ENCODE measurements around the gene EFCAB6.

The EFCAB6 gene

DNA sequence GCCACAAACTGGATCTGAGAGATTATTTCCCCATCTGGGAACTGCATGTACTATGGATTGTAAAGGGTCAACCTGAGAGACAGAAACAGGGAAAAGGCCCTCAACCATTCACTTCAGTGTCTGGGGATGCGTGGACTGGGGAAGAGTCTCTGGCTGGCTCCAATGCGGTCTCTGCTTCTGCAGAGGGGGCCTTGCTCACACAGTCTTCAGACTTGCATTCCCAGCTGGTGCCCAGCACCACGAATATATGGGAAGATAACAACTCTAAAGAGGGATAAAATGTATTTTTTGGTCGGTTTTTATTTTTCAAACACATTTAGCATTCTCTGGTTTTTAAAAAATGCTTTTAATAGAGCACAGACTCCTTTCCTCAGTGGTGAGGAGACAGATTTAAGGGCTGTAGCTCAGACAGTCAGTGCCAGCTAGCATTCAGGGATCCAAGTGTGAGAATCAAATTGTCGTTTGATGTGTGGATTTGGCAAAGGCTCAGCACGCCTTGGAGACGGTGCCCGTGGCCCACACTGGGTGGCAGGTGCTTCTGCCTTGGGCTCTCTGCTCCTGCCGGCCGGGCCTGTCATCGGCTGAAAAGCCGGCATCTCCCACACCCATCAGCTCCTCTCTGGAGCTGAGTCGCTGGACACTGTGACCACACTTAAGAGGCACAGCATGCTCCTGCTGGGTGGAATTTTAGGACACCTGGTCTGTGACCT lies 8.0 kb upstream of the EFCAB6 start:
- no peak for FAIRE-seq
- DNase-seq (ENCODE audit: extremely low spot score, insufficient read length, low read depth), result no peak

DNA sequence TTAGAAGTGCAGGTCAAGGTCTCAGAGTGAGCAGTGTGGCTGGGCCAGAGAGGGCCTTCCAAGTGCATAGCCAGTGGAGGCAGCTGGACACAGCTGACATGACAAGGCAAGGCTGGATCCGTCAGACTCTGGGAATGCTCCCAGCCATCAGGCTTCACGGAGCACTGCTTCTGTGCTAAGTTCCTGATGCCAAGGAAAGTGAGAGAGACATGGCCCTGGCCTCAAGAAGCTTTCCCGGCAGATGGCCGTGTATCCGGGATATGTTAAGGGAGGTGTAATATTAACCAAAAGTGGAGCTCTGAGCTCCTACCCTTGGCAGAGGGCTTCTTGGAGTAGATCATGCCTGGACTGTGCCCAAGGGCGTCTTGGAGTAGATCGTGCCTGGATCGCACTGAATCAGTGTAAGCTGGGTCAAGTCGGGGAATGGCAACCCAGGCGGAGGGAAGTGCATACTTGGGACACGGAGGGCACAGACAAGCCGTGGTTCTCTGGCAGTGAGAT lies 7.4 kb upstream of the EFCAB6 start:
- FAIRE-seq (no peak), DNase-seq (ENCODE audit: extremely low spot score, insufficient read length, low read depth) (no peak)

DNA sequence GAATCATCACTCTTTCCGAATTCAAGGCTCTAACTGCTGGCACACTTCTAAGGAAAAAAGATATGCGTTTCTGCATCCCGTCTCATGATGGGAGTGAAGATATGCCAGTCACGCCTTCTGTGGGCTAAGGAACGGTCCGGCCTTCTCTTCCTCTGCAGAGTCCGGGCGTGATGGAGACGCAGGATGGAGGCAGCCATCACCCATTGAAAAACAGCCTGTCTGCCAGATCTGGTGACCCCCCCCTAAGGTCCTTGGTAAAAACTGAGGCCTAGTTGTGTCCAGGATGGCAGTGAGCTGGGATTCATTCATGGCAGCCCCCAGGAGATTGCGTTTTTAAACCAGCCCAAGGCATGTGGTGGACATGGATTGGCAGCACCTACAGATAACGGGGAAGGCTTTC lies 6.9 kb upstream of the EFCAB6 start:
- FAIRE-seq (no peak), DNase-seq (ENCODE audit: extremely low spot score, insufficient read length, low read depth) (no peak)

DNA sequence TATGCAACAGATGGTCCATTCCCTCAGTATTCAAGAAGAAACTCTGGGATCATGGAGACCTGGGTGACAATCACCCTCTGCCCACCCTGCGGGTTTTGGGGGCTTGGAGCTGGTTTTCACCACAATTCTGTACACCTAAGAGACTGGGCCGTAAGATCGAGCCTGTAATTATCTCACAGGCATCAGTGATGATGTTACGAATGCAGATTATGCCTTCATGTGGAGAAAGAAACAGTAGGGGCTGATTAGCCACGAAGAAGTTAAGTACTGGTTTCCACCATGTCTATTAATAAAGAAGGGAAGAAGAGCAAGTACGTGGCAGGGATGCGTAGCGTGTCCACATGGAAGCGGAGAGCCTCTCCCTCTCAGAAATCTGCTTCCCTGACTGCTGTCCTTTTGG lies 5.3 kb upstream of the EFCAB6 start:
- no peak for DNase-seq (ENCODE audit: extremely low spot score, insufficient read length, low read depth)
- FAIRE-seq, result no peak

DNA sequence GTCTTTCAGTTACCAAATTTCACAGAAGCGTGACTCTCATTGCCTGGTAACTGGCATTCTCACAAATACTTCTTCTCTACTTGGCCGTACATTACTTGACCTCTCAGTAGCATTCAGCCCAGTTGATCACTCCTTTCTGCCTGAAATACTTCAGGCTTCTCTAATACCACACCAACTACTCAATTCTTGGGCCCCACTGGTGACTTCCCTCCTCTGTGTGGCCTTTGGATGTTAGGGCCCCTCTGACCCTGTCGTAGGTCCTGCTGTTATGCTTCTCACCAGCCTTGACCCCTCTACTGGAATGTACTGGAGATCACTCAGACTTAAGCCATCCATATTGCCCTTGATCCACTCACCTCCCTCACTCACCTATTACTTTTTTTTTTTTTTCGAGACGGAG lies 2.2 kb upstream of the EFCAB6 start:
- FAIRE-seq, result no peak
- no peak for DNase-seq (ENCODE audit: extremely low spot score, insufficient read length, low read depth)

DNA sequence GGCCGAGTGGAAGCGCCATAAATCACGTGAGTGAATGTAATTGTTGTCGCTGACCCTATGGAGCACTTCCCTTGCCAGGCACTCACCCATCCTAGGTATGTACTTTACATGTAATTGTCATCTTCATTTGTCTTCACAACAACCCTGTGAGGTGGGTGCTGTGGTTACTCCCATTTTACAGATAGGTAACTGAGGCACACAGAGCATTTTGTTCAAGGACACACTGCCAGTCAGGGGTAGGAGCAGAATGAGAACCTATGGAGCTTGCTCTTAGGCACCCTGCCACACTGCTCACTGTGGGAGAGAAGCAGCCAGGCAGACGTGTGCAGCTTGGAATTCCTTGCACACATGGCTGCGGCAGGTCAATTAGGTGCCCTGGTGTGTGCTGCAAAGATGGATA lies 785 bp upstream of the EFCAB6 start:
- FAIRE-seq (peak; percentile 67), DNase-seq (ENCODE audit: extremely low spot score, insufficient read length, low read depth) (no peak)

DNA sequence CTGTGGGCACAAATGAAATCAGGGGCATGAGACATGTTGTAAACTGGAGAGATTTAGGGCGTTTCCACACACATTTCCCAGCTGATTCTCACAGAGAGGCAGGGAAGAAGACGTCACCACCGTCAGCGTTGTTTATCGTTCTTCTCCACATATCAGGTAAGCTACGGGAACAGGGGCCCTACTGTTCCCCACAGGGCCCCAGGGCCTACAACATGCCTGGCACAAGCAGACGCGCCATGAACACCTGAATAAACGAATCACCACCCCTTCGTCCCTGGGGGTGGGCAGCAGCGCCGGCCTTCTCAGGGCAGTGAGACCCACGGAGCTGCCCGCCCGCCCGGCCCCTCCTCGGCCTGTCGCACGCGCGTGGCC lies 342 bp downstream of the EFCAB6 start:
- DNase-seq (ENCODE audit: extremely low spot score, insufficient read length, low read depth), result no peak
- FAIRE-seq, result no peak

DNA sequence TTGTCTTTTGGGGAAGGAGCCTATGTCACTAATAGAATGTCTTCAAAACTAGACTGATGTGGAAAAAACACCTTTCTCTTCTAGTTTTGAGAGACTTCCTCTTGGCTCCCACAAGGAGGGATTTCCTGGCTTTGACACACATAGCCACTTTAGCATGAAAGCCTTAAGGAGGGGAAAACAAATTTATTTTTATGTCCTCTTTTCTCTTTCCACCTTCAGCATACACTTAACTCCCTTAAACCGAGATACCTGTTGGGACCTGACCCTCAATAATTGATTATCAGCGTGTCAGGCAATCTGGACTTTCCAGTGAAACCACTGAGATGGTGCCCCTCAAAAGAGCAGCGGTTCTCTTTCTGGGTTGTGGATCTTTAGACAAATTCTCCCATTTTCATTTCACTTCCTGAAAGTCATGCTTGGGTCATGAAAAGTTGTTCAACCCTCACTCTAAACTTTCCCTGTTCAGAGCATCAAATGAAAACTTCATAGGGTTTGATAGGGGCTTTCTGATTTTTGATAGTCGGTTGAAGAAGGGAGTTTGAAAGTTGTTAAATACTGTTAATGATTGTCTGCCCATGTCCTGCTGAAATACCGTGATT lies 9.1 kb downstream of the EFCAB6 start:
- DNase-seq (ENCODE audit: extremely low spot score, insufficient read length, low read depth), result no peak
- FAIRE-seq, result peak; percentile 53

DNA sequence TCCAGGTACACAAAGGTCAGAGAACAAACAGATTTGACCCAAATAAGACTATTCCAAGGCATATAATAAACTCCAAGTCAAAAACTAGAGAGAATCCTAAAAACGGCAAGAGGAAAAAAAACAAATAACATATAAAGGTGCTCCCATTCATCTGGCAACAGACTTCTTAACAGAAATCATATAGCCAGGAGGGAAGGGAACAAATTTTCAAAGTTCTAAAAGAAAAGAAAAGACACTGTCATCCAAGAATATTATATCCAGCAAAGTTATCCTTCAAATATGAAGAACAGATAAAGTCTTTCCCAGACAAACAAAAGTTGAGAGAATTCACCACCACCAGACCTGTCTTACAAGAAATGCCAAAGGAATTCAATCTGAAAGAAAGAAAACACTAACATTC lies 11.1 kb downstream of the EFCAB6 start:
- peak; percentile 9 for FAIRE-seq
- no peak for DNase-seq (ENCODE audit: extremely low spot score, insufficient read length, low read depth)

DNA sequence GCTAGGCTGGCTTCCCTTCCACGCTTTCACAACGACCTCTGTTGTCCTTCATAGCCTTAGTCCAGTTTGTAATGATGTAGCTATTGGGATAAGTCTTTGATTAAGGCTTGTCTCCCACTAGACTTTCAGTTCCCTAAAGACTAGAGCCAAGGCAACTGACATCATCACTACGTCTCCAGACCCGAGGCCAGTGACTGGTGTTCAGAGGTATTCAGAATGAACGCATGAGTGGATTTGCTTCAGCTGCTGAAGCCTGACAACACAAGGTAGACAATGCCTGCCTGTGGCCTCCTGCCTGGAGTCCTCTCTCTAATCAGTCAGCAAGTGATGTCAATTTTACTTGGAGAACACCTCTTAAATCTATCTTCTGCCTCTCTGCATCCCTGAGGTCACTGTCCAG lies 13.6 kb downstream of the EFCAB6 start:
- FAIRE-seq (peak; percentile 91), DNase-seq (ENCODE audit: extremely low spot score, insufficient read length, low read depth) (peak; percentile 28)

DNA sequence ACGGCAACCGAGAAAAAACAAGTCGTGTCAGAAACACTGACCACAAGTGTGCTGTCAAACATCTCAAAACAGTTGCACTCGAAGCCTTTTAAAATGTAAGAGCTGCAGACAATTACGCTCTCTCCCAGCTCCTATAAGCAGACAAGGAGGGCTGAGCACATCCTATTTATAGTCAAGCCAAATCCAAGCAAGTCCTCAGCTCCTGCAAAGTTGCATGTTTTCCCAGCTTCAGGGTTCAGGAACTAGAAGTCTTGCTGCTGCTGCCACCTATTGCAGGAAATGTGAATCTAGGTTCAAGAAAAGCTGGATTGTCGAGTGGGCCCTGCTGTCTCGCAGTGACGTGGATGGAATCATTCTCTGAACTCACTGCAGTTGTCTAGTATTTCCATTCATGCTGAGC lies 15.5 kb downstream of the EFCAB6 start:
- no peak for FAIRE-seq
- DNase-seq (ENCODE audit: extremely low spot score, insufficient read length, low read depth), result no peak

DNA sequence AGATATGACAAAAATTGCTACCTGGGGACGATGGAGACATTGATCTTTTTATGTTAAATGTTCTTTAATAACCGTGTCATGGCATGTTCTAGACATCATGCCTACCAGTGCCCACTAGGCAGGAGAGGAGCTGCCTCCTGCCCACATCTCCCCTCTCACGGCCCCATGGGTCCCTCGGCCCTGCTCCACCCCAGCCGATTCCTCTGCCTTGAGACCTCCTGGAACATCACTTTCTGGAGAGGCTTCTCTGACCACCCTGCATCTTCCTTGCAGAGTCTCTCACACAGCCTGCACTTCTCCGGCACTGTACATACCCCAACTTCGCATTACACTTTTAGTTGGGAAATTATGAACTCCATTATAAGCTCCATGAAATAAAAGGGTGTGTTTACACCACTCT lies 16.8 kb downstream of the EFCAB6 start:
- FAIRE-seq (no peak), DNase-seq (ENCODE audit: extremely low spot score, insufficient read length, low read depth) (no peak)

DNA sequence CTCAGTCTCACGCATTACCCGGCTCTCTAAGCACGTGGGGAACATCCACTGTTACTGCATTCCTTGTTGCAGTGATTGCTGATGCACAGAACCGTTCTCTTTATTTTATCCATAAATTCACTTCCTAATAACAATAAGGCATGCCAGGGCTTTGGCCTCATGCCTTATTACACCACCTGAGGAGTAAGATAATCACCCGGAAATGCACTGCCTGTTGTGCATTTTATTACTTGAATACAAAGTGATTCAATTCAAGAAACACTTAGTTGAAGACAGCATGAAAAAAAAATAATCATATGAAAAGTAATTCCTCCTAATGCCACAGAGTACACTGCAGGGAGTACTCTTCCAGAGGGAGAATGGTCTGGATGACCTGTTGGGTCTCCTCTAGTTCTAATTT lies 19.2 kb downstream of the EFCAB6 start:
- FAIRE-seq (no peak), DNase-seq (ENCODE audit: extremely low spot score, insufficient read length, low read depth) (no peak)

DNA sequence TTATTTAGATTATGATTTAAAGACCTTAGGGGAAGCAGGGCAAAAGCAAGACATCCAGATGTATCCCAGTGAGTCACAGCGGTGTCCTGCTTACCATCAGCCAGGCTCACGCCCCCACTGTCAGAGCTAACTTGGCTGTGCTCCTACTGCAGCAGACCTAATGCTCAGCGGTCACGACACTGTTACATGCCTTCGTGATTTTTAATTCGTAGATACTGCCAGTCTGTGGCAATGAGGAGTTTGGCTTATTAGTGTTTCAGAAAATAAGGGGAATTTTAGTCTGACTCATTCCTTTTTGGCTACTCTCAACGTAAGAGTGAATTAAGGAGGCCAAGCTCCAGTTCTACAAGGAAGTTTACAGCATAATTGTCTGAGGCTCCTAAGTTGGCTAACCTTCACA lies 22.7 kb downstream of the EFCAB6 start:
- no peak for DNase-seq (ENCODE audit: extremely low spot score, insufficient read length, low read depth)
- no peak for FAIRE-seq

DNA sequence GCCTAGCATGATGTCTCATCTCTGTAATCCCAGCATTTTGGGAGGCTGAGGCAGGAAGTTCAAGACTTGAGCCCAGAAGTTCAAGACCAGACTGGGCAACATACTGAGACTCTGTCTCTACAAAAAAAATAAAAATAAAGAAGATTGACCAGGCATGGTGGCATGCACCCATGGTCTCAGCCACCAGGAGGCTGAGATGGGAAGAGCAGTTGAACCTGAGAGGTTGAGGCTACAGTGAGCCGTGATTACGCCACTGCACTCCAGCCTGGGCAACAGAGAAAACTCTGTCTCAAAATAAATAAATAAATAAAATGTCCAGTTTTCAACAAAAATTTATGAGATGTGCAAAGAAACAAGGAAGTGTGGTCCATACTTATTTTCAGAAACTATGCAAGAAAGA lies 28.3 kb downstream of the EFCAB6 start:
- DNase-seq (ENCODE audit: extremely low spot score, insufficient read length, low read depth) (no peak), FAIRE-seq (no peak)

DNA sequence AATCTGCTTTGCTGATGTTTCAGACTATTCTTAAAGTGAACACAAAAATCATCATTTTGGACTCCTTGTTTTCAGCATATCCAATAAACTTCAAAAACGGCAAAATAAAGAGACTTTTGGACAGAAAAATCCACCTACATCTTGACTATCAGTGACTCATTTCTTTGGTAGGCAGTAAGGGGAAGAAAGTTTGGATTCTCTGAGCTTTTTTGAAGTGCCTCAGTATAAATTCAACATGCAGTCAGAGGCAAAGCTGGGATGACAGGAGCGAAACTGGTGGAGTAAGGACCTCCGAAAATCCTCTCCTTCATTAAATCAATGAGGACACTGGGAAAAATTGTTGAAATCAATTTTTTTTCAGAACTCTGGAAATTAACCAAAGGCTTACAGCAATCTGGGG lies 29.7 kb downstream of the EFCAB6 start:
- FAIRE-seq (no peak), DNase-seq (ENCODE audit: extremely low spot score, insufficient read length, low read depth) (no peak)

DNA sequence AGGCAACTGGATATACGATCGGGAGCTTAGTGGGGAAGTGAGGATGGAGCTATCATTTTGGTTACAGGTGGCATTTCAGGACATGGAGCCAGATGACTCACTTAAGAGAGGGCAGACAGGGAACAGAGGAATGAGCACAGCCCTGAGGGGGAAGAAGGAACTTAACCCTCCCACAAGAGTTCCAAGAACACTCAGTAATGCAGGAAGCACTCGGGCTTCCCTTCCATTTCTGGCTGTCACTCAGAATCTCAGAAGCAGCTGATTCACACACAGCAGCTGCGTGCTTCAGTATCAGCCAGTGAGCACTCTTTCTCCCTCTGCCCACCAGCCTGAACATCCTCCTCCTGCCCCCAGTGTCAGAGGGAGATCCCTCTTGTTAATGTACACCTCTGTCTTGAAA lies 34.8 kb downstream of the EFCAB6 start:
- DNase-seq (ENCODE audit: extremely low spot score, insufficient read length, low read depth), result no peak

DNA sequence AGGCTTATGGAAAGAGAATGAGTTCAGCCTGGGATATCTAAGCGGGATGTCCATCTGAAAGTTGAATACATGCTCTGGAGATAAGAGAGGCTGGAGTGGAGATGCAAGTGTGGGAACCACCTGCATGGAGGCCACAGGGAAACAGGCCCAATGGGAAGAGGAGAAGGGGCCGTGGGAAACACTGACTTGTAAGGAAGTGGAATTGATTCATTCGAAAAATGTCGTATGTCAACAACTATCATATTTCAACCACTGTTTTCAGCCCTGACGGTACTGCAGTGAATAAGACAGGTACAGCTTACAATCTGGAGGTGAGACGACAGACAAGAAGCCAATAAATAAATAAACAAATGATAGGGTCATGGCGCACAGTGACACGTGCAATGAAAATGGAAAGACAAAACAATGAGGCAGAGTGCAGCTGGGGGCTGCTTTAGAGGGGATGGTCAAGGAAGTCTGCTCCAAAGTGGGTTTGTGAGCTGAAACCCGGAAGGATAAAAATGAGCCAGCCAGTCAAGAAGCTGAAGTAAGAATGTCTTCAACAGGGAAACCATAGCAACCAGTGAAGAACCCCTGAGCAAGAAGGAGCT lies 35.9 kb downstream of the EFCAB6 start:
- no peak for DNase-seq (ENCODE audit: extremely low spot score, insufficient read length, low read depth)
- no peak for FAIRE-seq

More for the DNA sequence above, 34.8 kb downstream of the EFCAB6 start:
- no peak for FAIRE-seq

DNA sequence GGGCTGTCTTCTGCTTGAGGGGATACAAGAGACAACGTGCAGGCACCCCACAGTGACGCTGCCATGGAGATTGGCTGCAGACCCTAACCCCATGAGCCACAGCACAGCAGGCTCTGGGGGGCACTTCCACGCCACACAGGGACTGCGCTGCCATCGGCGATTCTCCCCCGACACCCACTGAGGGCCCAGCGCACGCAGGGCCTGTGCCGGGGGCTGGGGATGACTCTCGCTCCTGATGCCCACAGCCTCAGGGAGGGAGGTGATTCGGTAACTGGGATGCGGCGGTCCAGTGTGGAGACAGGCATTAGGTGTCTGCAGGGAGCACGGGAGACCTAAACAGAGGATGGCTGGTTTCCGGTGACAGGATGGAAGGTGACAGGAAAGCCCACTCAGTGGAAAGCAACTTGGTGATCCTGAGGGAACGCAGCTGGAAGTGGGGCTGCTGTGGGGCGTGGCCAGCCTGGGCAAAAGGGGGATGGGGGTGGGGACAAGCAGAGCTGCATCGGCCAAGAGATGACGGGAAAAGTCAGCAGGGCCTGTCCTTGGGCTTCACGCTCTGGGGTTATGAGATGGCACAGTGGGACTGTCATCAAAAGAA lies 37.7 kb downstream of the EFCAB6 start:
- DNase-seq (ENCODE audit: extremely low spot score, insufficient read length, low read depth), result no peak
- FAIRE-seq, result no peak

DNA sequence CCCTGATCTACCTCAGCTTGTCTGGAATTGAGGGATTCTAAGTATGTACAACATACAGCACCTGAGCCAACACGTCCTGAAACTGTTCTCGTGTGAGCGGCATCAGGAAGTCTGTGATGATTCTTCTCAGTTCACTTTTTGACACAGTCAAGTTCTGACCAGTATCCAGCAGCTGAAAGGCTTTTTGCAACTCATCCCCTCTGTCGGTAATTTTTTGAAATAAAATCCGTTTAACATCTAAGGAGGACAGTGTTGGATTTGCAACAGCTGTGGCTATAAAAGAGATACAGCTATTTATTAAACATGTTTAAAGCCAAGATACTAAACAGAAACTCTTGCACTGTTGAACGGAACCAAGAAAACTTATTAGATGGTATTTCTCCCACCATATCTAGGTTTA lies 39.3 kb downstream of the EFCAB6 start:
- no peak for FAIRE-seq

DNA sequence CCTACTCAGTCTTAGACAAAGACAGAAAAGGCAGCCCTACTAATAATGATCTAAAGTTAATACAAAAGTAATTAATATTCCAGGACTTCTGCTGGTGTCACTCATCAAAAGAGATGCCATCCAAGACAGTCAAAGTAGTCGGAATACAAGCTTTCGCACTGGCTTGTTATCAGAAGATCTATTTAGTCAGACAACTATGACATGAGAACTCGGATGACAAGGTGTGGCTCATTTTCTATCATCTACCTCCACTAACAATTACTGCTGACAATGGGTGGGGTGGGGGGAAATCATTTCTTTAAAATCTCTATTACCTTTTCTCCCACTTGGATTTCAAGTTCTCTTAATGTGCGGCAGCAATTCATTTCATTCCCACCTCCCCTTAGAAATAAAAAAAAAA lies 56.7 kb downstream of the EFCAB6 start:
- FAIRE-seq, result no peak
- DNase-seq (ENCODE audit: extremely low spot score, insufficient read length, low read depth), result no peak

More for the DNA sequence above, 39.3 kb downstream of the EFCAB6 start:
- no peak for DNase-seq (ENCODE audit: extremely low spot score, insufficient read length, low read depth)

Measured in GM18507 (cell line).